ENCODE results near the gene TBL1XR1. TPM values are rescaled to one million over a fixed set of nuclear protein-coding genes. Genes with fewer than 3 reads are reported as not detected.

TBL1XR1 gene
- total and polyA plus RNA-seq, 5 donors = 31.4 to 145 (median 140) TPM

DNA sequence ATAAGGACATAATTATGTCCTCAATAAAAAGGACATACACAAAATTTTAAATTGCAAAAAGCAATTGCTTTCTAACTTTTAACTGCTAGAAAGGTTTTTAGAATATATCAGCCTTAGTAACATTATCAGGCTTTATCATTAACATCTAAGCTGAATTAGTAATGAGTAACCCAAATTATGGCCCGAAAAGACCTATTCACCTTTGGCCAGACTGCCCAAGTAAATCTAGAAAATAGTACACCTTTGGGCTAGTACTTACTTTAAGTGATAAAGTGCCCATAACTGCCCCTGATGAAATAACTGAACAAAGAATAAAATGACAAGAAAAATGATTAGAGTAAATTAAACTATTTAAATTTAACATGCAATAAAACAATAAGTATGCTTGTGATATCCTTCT is 117.2 kb downstream of the TBL1XR1 start:
- no peak overlapping the region for H3K27ac ChIP-seq (ENCODE audit: low read length)
- ATAC-seq (no peak), DNase-seq (no peak)
- no peak overlapping the region for H3K4me3 ChIP-seq (ENCODE audit: low read length)
- peaks cover 7% of the 10 kb centered on the region for H3K4me1 ChIP-seq (ENCODE audit: control insufficient read depth, insufficient read depth, low read length)
- intact Hi-C loops (cut with DNase I) = no loop called here
- no peaks in the 10 kb centered on the region for H3K27me3 ChIP-seq (ENCODE audit: control insufficient read depth, insufficient read depth)
- WGBS = 90% methylated on average over 1 of the region's 1 CpG
- H3K9me3 ChIP-seq (ENCODE audit: control insufficient read depth, low read length) = no peaks in the 10 kb centered on the region

GRCh38 chr3:177079684-177080083 is 117.6 kb downstream of the TBL1XR1 start:
- Histone ChIP-seq H3K27me3 (ENCODE audit: control insufficient read depth, insufficient read depth) (no peaks in the 10 kb centered on the region), H3K9me3 (ENCODE audit: control insufficient read depth, low read length) (no peaks in the 10 kb centered on the region), H3K4me3 (ENCODE audit: low read length) (no peak overlapping the region), H3K4me1 (ENCODE audit: control insufficient read depth, insufficient read depth, low read length) (peaks cover 5% of the 10 kb centered on the region), H3K27ac (ENCODE audit: low read length) (no peak overlapping the region)
- intact Hi-C loops (cut with DNase I) = no loop called here
- WGBS = 92% methylated on average over 1 of the region's 1 CpG
- ATAC-seq = no peak
- DNase-seq = no peak

- intact Hi-C loops (cut with DNase I) = no loop called here
- H3K27ac ChIP-seq (ENCODE audit: low read length) = no peak overlapping the region
- H3K9me3 ChIP-seq (ENCODE audit: control insufficient read depth, low read length) = no peaks in the 10 kb centered on the region
- H3K27me3 ChIP-seq (ENCODE audit: control insufficient read depth, insufficient read depth) = no peaks in the 10 kb centered on the region
- H3K4me3 ChIP-seq (ENCODE audit: low read length) = no peak overlapping the region
- H3K4me1 ChIP-seq (ENCODE audit: control insufficient read depth, insufficient read depth, low read length) = peaks cover 3% of the 10 kb centered on the region
- ATAC-seq (no peak), DNase-seq (no peak)
- 59% methylated on average over 4 of the region's 4 CpGs for WGBS
These were observed 125.7 kb downstream of the TBL1XR1 start for GRCh38 chr3:177071496-177072156.

GRCh38 chr3:177069514-177070329 is 127.6 kb downstream of the TBL1XR1 start:
- WGBS = 96% methylated on average over 6 of the region's 6 CpGs
- H3K27me3 ChIP-seq (ENCODE audit: control insufficient read depth, insufficient read depth) = no peaks in the 10 kb centered on the region
- H3K9me3 ChIP-seq (ENCODE audit: control insufficient read depth, low read length) = no peaks in the 10 kb centered on the region
- DNase-seq (no peak), ATAC-seq (no peak)
- intact Hi-C loops (cut with DNase I) = loop anchor here in 1 of 4 donors (10.0 kb wide), 1 partner anchor 125 kb away; the partner anchor contains the start of gene TBL1XR1
- peaks cover 3% of the 10 kb centered on the region for H3K4me1 ChIP-seq (ENCODE audit: control insufficient read depth, insufficient read depth, low read length)
- H3K27ac ChIP-seq (ENCODE audit: low read length) = no peak overlapping the region
- no peak overlapping the region for H3K4me3 ChIP-seq (ENCODE audit: low read length)

DNA sequence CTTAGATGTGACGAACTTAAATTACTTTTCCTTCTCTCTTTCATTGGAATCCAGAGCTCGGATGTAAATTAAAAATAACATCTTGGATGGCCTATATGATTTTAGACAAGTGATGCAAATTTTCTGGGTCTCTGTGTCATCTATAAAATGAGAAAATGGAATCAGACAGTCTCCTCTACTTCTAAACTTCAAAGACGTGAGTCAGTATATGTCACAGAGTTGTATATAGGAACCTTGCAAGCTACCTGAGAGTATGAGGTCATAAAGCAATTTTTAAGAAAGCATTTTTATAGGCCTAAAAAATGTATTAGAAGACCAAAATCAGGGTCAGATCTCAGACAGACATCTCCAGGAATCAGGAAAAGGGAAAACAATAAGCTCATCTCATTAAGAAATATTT is 128.3 kb downstream of the TBL1XR1 start:
- H3K4me3 ChIP-seq (ENCODE audit: low read length) = no peak overlapping the region
- H3K27ac ChIP-seq (ENCODE audit: low read length) = no peak overlapping the region
- no peaks in the 10 kb centered on the region for H3K27me3 ChIP-seq (ENCODE audit: control insufficient read depth, insufficient read depth)
- peaks cover 3% of the 10 kb centered on the region for H3K4me1 ChIP-seq (ENCODE audit: control insufficient read depth, insufficient read depth, low read length)
- H3K9me3 ChIP-seq (ENCODE audit: control insufficient read depth, low read length) = no peaks in the 10 kb centered on the region
- WGBS = 88% methylated on average over 3 of the region's 3 CpGs
- ATAC-seq (no peak), DNase-seq (no peak)
- intact Hi-C loops (cut with DNase I) = loop anchor here in 1 of 4 donors (10.0 kb wide), 1 partner anchor 126 kb away; the partner anchor contains the start of gene TBL1XR1

DNA sequence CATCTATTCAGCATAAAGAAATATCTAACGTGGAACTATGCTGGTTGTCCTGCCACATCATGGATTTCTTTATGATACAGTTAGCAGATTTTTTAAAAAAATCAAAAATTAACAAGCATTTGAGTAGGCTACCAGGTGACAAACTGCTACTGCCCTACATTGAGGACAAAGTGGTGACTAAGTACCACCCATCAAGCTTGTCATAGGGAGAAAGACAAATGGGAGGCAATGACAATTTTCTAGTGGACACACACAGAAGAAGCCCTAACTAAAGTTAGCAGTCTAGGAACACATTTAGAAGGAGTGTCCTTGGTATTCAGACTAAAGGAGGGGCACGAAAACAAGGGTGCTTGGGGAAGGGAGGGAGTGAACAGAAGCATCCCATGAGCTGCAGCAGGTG is 131.2 kb downstream of the TBL1XR1 start:
- no peak for DNase-seq
- intact Hi-C loops (cut with DNase I) = loop anchor here in 1 of 4 donors (10.0 kb wide), 1 partner anchor 129 kb away; the partner anchor contains the start of gene TBL1XR1
- Histone ChIP-seq H3K9me3 (ENCODE audit: control insufficient read depth, low read length) (no peaks in the 10 kb centered on the region), H3K27me3 (ENCODE audit: control insufficient read depth, insufficient read depth) (no peaks in the 10 kb centered on the region), H3K27ac (ENCODE audit: low read length) (no peak overlapping the region), H3K4me1 (ENCODE audit: control insufficient read depth, insufficient read depth, low read length) (peaks cover 3% of the 10 kb centered on the region), H3K4me3 (ENCODE audit: low read length) (no peak overlapping the region)
- WGBS = 87% methylated on average over 2 of the region's 2 CpGs
- no peak for ATAC-seq

- no peaks in the 10 kb centered on the region for H3K9me3 ChIP-seq (ENCODE audit: control insufficient read depth, low read length)
- no peaks in the 10 kb centered on the region for H3K27me3 ChIP-seq (ENCODE audit: control insufficient read depth, insufficient read depth)
- intact Hi-C loops (cut with DNase I) = loop anchor here in 1 of 4 donors (10.0 kb wide), 1 partner anchor 129 kb away; the partner anchor contains the start of gene TBL1XR1
- H3K27ac ChIP-seq (ENCODE audit: low read length) = no peak overlapping the region
- WGBS = 60% methylated on average over 3 of the region's 3 CpGs
- H3K4me3 ChIP-seq (ENCODE audit: low read length) = no peak overlapping the region
- no peak for DNase-seq
- peaks cover 3% of the 10 kb centered on the region for H3K4me1 ChIP-seq (ENCODE audit: control insufficient read depth, insufficient read depth, low read length)
- ATAC-seq = peak in 1 of 2 donors; percentile 47
These were observed 131.8 kb downstream of the TBL1XR1 start for GRCh38 chr3:177065285-177066033.

- peaks cover 8% of the 10 kb centered on the region for H3K4me1 ChIP-seq (ENCODE audit: control insufficient read depth, insufficient read depth, low read length)
- DNase-seq (no peak), ATAC-seq (no peak)
- H3K27ac ChIP-seq (ENCODE audit: low read length) = no peak overlapping the region
- 76% methylated on average over 2 of the region's 2 CpGs for WGBS
- H3K9me3 ChIP-seq (ENCODE audit: control insufficient read depth, low read length) = no peaks in the 10 kb centered on the region
- H3K4me3 ChIP-seq (ENCODE audit: low read length) = no peak overlapping the region
- H3K27me3 ChIP-seq (ENCODE audit: control insufficient read depth, insufficient read depth) = no peaks in the 10 kb centered on the region
- intact Hi-C loops (cut with DNase I) = loop anchor here in 1 of 4 donors (10.0 kb wide), 1 partner anchor 133 kb away; the partner anchor contains the start of gene TBL1XR1
These were observed 135.1 kb downstream of the TBL1XR1 start for GRCh38 chr3:177062052-177062732.

GRCh38 chr3:177061369-177061768 is 135.9 kb downstream of the TBL1XR1 start:
- no peak overlapping the region for H3K27ac ChIP-seq (ENCODE audit: low read length)
- intact Hi-C loops (cut with DNase I) = loop anchor here in 1 of 4 donors (10.0 kb wide), 1 partner anchor 133 kb away; the partner anchor contains the start of gene TBL1XR1

GRCh38 chr3:177060492-177060891 is 136.8 kb downstream of the TBL1XR1 start:
- intact Hi-C loops (cut with DNase I) = loop anchor here in 1 of 4 donors (10.0 kb wide), 1 partner anchor 134 kb away; the partner anchor contains the start of gene TBL1XR1
- Histone ChIP-seq H3K27me3 (ENCODE audit: control insufficient read depth, insufficient read depth) (no peaks in the 10 kb centered on the region), H3K9me3 (ENCODE audit: control insufficient read depth, low read length) (no peaks in the 10 kb centered on the region), H3K27ac (ENCODE audit: low read length) (no peak overlapping the region), H3K4me1 (ENCODE audit: control insufficient read depth, insufficient read depth, low read length) (peaks cover 6% of the 10 kb centered on the region), H3K4me3 (ENCODE audit: low read length) (no peak overlapping the region)
- ATAC-seq (no peak), DNase-seq (no peak)
- 64% methylated on average over 1 of the region's 1 CpG for WGBS

More at GRCh38 chr3:177061369-177061768, 135.9 kb downstream of the TBL1XR1 start:
- ATAC-seq = no peak
- no peak for DNase-seq
- WGBS = 52% methylated on average over 4 of the region's 4 CpGs
- Histone ChIP-seq H3K27me3 (ENCODE audit: control insufficient read depth, insufficient read depth) (no peaks in the 10 kb centered on the region), H3K9me3 (ENCODE audit: control insufficient read depth, low read length) (no peaks in the 10 kb centered on the region), H3K4me1 (ENCODE audit: control insufficient read depth, insufficient read depth, low read length) (peaks cover 9% of the 10 kb centered on the region), H3K4me3 (ENCODE audit: low read length) (no peak overlapping the region)

Data from right cardiac atrium (tissue), 5 donors.